ENCODE data around the gene PDE3A.

The PDE3A gene

GRCh38 chr12:20681334-20681733 is 313.0 kb downstream of the PDE3A start:
- Histone ChIP-seq H3K9ac (ENCODE audit: low read depth, low read length, poor library complexity, severe bottlenecking) (no peak overlapping the region), H3K36me3 (ENCODE audit: insufficient read depth, low read length) (no peaks in the 10 kb centered on the region), H3K4me3 (ENCODE audit: low read length, poor library complexity, severe bottlenecking) (no peak overlapping the region), H2AFZ (ENCODE audit: low read length) (no peak overlapping the region), H3K4me1 (ENCODE audit: insufficient read depth, low read length, poor library complexity, severe bottlenecking) (no peaks in the 10 kb centered on the region), H3K27me3 (ENCODE audit: insufficient read depth, low read length, poor library complexity, severe bottlenecking) (no peaks in the 10 kb centered on the region), H3F3A (ENCODE audit: low read depth) (no peaks in the 10 kb centered on the region), H3K79me2 (ENCODE audit: insufficient read depth, low read length) (no peaks in the 10 kb centered on the region), H3K4me2 (ENCODE audit: low read depth, low read length, poor library complexity, severe bottlenecking) (no peak overlapping the region), H4K20me1 (ENCODE audit: insufficient read depth, low read length, poor library complexity, severe bottlenecking) (no peaks in the 10 kb centered on the region), H3K9me2 (replicated peaks; ENCODE audit: low read depth, low read length) (no peaks in the 10 kb centered on the region), H3K9me3 (ENCODE audit: insufficient read depth, low read depth, low read length) (no peaks in the 10 kb centered on the region)
- TF ChIP-seq EZH2phosphoT487 (IDR thresholded peaks at IDR 0.05; ENCODE audit: borderline replicate concordance) = no peak
- TF ChIP-seq, protein P1, sequence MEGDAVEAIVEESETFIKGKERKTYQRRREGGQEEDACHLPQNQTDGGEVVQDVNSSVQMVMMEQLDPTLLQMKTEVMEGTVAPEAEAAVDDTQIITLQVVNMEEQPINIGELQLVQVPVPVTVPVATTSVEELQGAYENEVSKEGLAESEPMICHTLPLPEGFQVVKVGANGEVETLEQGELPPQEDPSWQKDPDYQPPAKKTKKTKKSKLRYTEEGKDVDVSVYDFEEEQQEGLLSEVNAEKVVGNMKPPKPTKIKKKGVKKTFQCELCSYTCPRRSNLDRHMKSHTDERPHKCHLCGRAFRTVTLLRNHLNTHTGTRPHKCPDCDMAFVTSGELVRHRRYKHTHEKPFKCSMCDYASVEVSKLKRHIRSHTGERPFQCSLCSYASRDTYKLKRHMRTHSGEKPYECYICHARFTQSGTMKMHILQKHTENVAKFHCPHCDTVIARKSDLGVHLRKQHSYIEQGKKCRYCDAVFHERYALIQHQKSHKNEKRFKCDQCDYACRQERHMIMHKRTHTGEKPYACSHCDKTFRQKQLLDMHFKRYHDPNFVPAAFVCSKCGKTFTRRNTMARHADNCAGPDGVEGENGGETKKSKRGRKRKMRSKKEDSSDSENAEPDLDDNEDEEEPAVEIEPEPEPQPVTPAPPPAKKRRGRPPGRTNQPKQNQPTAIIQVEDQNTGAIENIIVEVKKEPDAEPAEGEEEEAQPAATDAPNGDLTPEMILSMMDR (conservative IDR thresholded peaks at IDR 0.05; ENCODE audit: low read length) = no peak

- Histone ChIP-seq H2AFZ (ENCODE audit: low read length) (no peak within 1 kb of the TSS), H3K79me2 (ENCODE audit: insufficient read depth, low read length) (no peaks in the 10 kb centered on the region), H3K9me2 (replicated peaks; ENCODE audit: low read depth, low read length) (no peaks in the 10 kb centered on the region), H3F3A (ENCODE audit: low read depth) (no peaks in the 10 kb centered on the region), H4K20me1 (ENCODE audit: insufficient read depth, low read length, poor library complexity, severe bottlenecking) (no peaks in the 10 kb centered on the region), H3K4me3 (ENCODE audit: low read length, poor library complexity, severe bottlenecking) (no peak within 1 kb of the TSS), H3K9me3 (ENCODE audit: insufficient read depth, low read depth, low read length) (no peaks in the 10 kb centered on the region), H3K27me3 (ENCODE audit: insufficient read depth, low read length, poor library complexity, severe bottlenecking) (no peaks in the 10 kb centered on the region), H3K4me2 (ENCODE audit: low read depth, low read length, poor library complexity, severe bottlenecking) (no peak within 1 kb of the TSS), H3K4me1 (ENCODE audit: insufficient read depth, low read length, poor library complexity, severe bottlenecking) (no peaks in the 10 kb centered on the region), H3K9ac (ENCODE audit: low read depth, low read length, poor library complexity, severe bottlenecking) (no peak within 1 kb of the TSS), H3K36me3 (ENCODE audit: insufficient read depth, low read length) (no peaks in the 10 kb centered on the region)
- no peak for TF ChIP-seq EZH2phosphoT487 (IDR thresholded peaks at IDR 0.05; ENCODE audit: borderline replicate concordance)
- TF ChIP-seq, protein P1 (conservative IDR thresholded peaks at IDR 0.05; ENCODE audit: low read length) = no peak
These were observed 326.9 kb downstream of the PDE3A start, which contains the start of gene SLCO1C1 for GRCh38 chr12:20695232-20695631. Gene SLCO1C1, plus strand, starts transcription at chr12:20695332. Its CDS starts 4,245 bp downstream, at chr12:20699577.

GRCh38 chr12:20696181-20696905 is 328.0 kb downstream of the PDE3A start:
- Histone ChIP-seq H3K4me2 (ENCODE audit: low read depth, low read length, poor library complexity, severe bottlenecking) (no peak overlapping the region), H3K4me1 (ENCODE audit: insufficient read depth, low read length, poor library complexity, severe bottlenecking) (no peaks in the 10 kb centered on the region), H3K27me3 (ENCODE audit: insufficient read depth, low read length, poor library complexity, severe bottlenecking) (no peaks in the 10 kb centered on the region), H4K20me1 (ENCODE audit: insufficient read depth, low read length, poor library complexity, severe bottlenecking) (no peaks in the 10 kb centered on the region), H3K9ac (ENCODE audit: low read depth, low read length, poor library complexity, severe bottlenecking) (no peak overlapping the region), H3K4me3 (ENCODE audit: low read length, poor library complexity, severe bottlenecking) (no peak overlapping the region), H3K36me3 (ENCODE audit: insufficient read depth, low read length) (no peaks in the 10 kb centered on the region), H3F3A (ENCODE audit: low read depth) (no peaks in the 10 kb centered on the region), H3K9me3 (ENCODE audit: insufficient read depth, low read depth, low read length) (no peaks in the 10 kb centered on the region), H3K79me2 (ENCODE audit: insufficient read depth, low read length) (no peaks in the 10 kb centered on the region), H2AFZ (ENCODE audit: low read length) (no peak overlapping the region), H3K9me2 (replicated peaks; ENCODE audit: low read depth, low read length) (no peaks in the 10 kb centered on the region)
- TF ChIP-seq, protein P1 (conservative IDR thresholded peaks at IDR 0.05; ENCODE audit: low read length) = no peak
- TF ChIP-seq EZH2phosphoT487 (IDR thresholded peaks at IDR 0.05; ENCODE audit: borderline replicate concordance) = no peak

Measured in Loucy (cell line).